ENCODE results near the gene OR1J4. TPM values are rescaled to one million over a fixed set of nuclear protein-coding genes. Genes with fewer than 3 reads are reported as not detected.

Gene OR1J4
- total RNA-seq, 1 experiment from 2014 or later = not detected

Other genes starting within 250 kb of the OR1J4 start
- 0.44 and 0.86 TPM in 2 replicates for gene PTGS1, start 148.1 kb upstream of the OR1J4 start, total RNA-seq (2014; rRNA removed)
- not detected in 2 replicates for gene OR1J1, start 41.2 kb upstream of the OR1J4 start, total RNA-seq (2014; rRNA removed)
- not detected in 2 replicates for gene OR1J2, start 8.3 kb upstream of the OR1J4 start, total RNA-seq (2014; rRNA removed)
- not detected in 2 replicates for gene OR1N1, start 8.2 kb downstream of the OR1J4 start, total RNA-seq (2014; rRNA removed)
- gene OR1N2, start 34.0 kb downstream of the OR1J4 start, total RNA-seq (2014; rRNA removed) = not detected in 2 replicates
- gene OR1L8, start 64.2 kb downstream of the OR1J4 start, total RNA-seq (2014; rRNA removed) = not detected in 2 replicates
- gene OR1Q1, start 95.6 kb downstream of the OR1J4 start, total RNA-seq (2014; rRNA removed) = not detected in 2 replicates
- not detected in 2 replicates for gene OR1B1, start 138.5 kb downstream of the OR1J4 start, total RNA-seq (2014; rRNA removed)
- not detected in 2 replicates for gene OR1L1, start 142.6 kb downstream of the OR1J4 start, total RNA-seq (2014; rRNA removed)
- not detected in 2 replicates for gene OR1L3, start 156.0 kb downstream of the OR1J4 start, total RNA-seq (2014; rRNA removed)
- not detected in 2 replicates for gene OR1L4, start 204.8 kb downstream of the OR1J4 start, total RNA-seq (2014; rRNA removed)
- gene OR1L6, start 223.2 kb downstream of the OR1J4 start, total RNA-seq (2014; rRNA removed) = not detected in 2 replicates